IPS-18c (cell line): ENCODE data around the gene SCGB1A1.
"Not testable (repeated sequence)": the region's sequence is repeated elsewhere in the genome, so short reads cannot be mapped to it uniquely, and the experiment has no call there.

ENCODE experiments used
- H3K4me3 ChIP-seq: 2 replicates; pipeline ENCODE4 v1.7.0; 2013; ENCODE audit warnings: low read depth, mild to moderate bottlenecking, low read length, moderate library complexity; ENCODE audit not compliant: insufficient read depth
- H3K9me3 ChIP-seq: one replicate; pipeline ENCODE4 v1.6.1; 2013; ENCODE audit warnings: mild to moderate bottlenecking, low read length, moderate library complexity; ENCODE audit not compliant: control insufficient read depth, insufficient read depth

The SCGB1A1 gene

GRCh38 chr11:62435846-62436660 is 17.2 kb downstream of the SCGB1A1 start:
- Histone ChIP-seq H3K9me3 (no peaks in the 10 kb centered on the region), H3K4me3 (no peak overlapping the region)

- no peak overlapping the region for H3K4me3 ChIP-seq
- H3K9me3 ChIP-seq = no peaks in the 10 kb centered on the region
Measured at GRCh38 chr11:62437616-62438015, 18.8 kb downstream of the SCGB1A1 start.

- H3K9me3 ChIP-seq = no peaks in the 10 kb centered on the region
- no peak overlapping the region for H3K4me3 ChIP-seq
Measured at GRCh38 chr11:62438641-62439040, 19.8 kb downstream of the SCGB1A1 start.

- Histone ChIP-seq H3K9me3 (no peaks in the 10 kb centered on the region), H3K4me3 (no peak overlapping the region)
Measured at GRCh38 chr11:62439785-62440602, 21.2 kb downstream of the SCGB1A1 start.

- Histone ChIP-seq H3K9me3 (no peaks in the 10 kb centered on the region), H3K4me3 (no peak overlapping the region)
Measured at GRCh38 chr11:62443390-62444235, 24.8 kb downstream of the SCGB1A1 start.

- H3K4me3 ChIP-seq = no peak overlapping the region
- H3K9me3 ChIP-seq = no peaks in the 10 kb centered on the region
Measured at GRCh38 chr11:62444236-62444833, 25.5 kb downstream of the SCGB1A1 start.

- H3K9me3 ChIP-seq = no peaks in the 10 kb centered on the region
- no peak overlapping the region for H3K4me3 ChIP-seq
Measured at GRCh38 chr11:62444835-62445234, 26.0 kb downstream of the SCGB1A1 start.

GRCh38 chr11:62445314-62445740 is 26.5 kb downstream of the SCGB1A1 start:
- H3K4me3 ChIP-seq = no peak overlapping the region
- H3K9me3 ChIP-seq = no peaks in the 10 kb centered on the region

- Histone ChIP-seq H3K4me3 (no peak overlapping the region), H3K9me3 (no peaks in the 10 kb centered on the region)
Measured at GRCh38 chr11:62446091-62446490, 27.3 kb downstream of the SCGB1A1 start.

- no peak overlapping the region for H3K4me3 ChIP-seq
- no peaks in the 10 kb centered on the region for H3K9me3 ChIP-seq
Measured at GRCh38 chr11:62449451-62449851, 30.6 kb downstream of the SCGB1A1 start.

GRCh38 chr11:62449912-62450311 is 31.1 kb downstream of the SCGB1A1 start:
- H3K4me3 ChIP-seq, H3K9me3 ChIP-seq: not testable (repeated sequence)

GRCh38 chr11:62450543-62451240 is 31.9 kb downstream of the SCGB1A1 start:
- no peaks in the 10 kb centered on the region for H3K9me3 ChIP-seq
- H3K4me3 ChIP-seq = no peak overlapping the region

- H3K9me3 ChIP-seq = no peaks in the 10 kb centered on the region
- H3K4me3 ChIP-seq = no peak overlapping the region
Measured at GRCh38 chr11:62451241-62451621, 32.4 kb downstream of the SCGB1A1 start.

- H3K4me3 ChIP-seq = no peak overlapping the region
Measured at GRCh38 chr11:62452261-62452660, 33.4 kb downstream of the SCGB1A1 start.

GRCh38 chr11:62452839-62453468 is 34.1 kb downstream of the SCGB1A1 start:
- Histone ChIP-seq H3K4me3 (no peak overlapping the region), H3K9me3 (no peaks in the 10 kb centered on the region)

More at GRCh38 chr11:62452261-62452660, 33.4 kb downstream of the SCGB1A1 start:
- H3K9me3 ChIP-seq = no peaks in the 10 kb centered on the region

GRCh38 chr11:62456630-62457029 is 37.8 kb downstream of the SCGB1A1 start:
- no peak overlapping the region for H3K4me3 ChIP-seq

More at GRCh38 chr11:62456630-62457029, 37.8 kb downstream of the SCGB1A1 start:
- no peaks in the 10 kb centered on the region for H3K9me3 ChIP-seq
